OCI-LY7 (cell line): ENCODE results near the gene CLCF1. TPM values are rescaled to one million over a fixed set of nuclear protein-coding genes. Genes with fewer than 3 reads are reported as not detected.

Experiments
- BruUV-seq: library from RNA; stranded (reverse); fragments of 400-500 nt; replicated peaks from 2 replicates; lab custom pipeline; 2021; lab: Mats Ljungman, UMichigan
- CTCF ChIA-PET: fragments of 300-600 bp; sonication (Branson Sonifier 250); formaldehyde crosslinking; loops from one replicate; lab custom pipeline; 2022; ENCODE audit warnings: antibody characterized with exemption; ENCODE audit not compliant: unreplicated experiment; lab: Charles Lee
- POLR2A ChIA-PET: fragments of 300-600 bp; sonication (Branson Sonifier 250); formaldehyde crosslinking; loops from one replicate; lab custom pipeline; 2022; ENCODE audit warnings: antibody characterized with exemption; lab: Charles Lee
- DNase-seq: peaks from one replicate; pipeline ENCODE4 v3.0.0-alpha.2; 2015; ENCODE audit warnings: low spot score
- H2AFZ ChIP-seq: fragments of 200-600 bp; sonication (generic), shearing (Covaris generic); 2 replicates; pipeline ENCODE4 v1.6.1; 2014; ENCODE audit warnings: mild to moderate bottlenecking, antibody characterized with exemption, low read length, moderate library complexity
- H3K27ac ChIP-seq: fragments of 200-600 bp; sonication (generic); 2 replicates; pipeline ENCODE4 v1.5.1; 2014; ENCODE audit warnings: mixed run types, low read depth, mild to moderate bottlenecking, moderate library complexity, low read length, inconsistent platforms; ENCODE audit not compliant: poor library complexity, severe bottlenecking
- H3K36me3 ChIP-seq: fragments of 200-600 bp; sonication (generic); 2 replicates; pipeline ENCODE4 v1.6.1; 2014; ENCODE audit warnings: mild to moderate bottlenecking, antibody characterized with exemption, low read length, moderate library complexity, mixed read lengths; ENCODE audit not compliant: insufficient read depth
- H3K4me1 ChIP-seq: fragments of 200-600 bp; sonication (generic); 2 replicates; pipeline ENCODE4 v1.5.1; 2014; ENCODE audit warnings: mild to moderate bottlenecking, low read length; ENCODE audit not compliant: insufficient read depth, poor library complexity, severe bottlenecking
- H3K4me2 ChIP-seq: fragments of 200-600 bp; sonication (generic); 2 replicates; pipeline ENCODE4 v1.6.1; 2014; ENCODE audit warnings: mild to moderate bottlenecking, low read length
- H3K4me3 ChIP-seq: fragments of 200-600 bp; sonication (generic); 2 replicates; pipeline ENCODE4 v1.5.1; 2014; ENCODE audit warnings: mild to moderate bottlenecking, low read depth, low read length; ENCODE audit not compliant: poor library complexity, severe bottlenecking
- H3K79me2 ChIP-seq: fragments of 200-600 bp; sonication (generic); 2 replicates; pipeline ENCODE4 v1.6.1; 2016; ENCODE audit warnings: low read depth, mild to moderate bottlenecking, low read length, moderate library complexity, mixed read lengths; ENCODE audit not compliant: insufficient read depth
- H3K9me2 ChIP-seq: fragments of 200-600 bp; sonication (generic); 2 replicates; pipeline ENCODE4 v1.6.1; 2016; ENCODE audit warnings: mild to moderate bottlenecking, low read length, mixed read lengths; ENCODE audit not compliant: insufficient read depth
- H3K9me3 ChIP-seq: fragments of 200-600 bp; sonication (generic); 2 replicates; pipeline ENCODE4 v1.6.1; 2014; ENCODE audit warnings: mild to moderate bottlenecking, mixed run types, low read length, mixed read lengths
- H4K20me1 ChIP-seq: fragments of 200-600 bp; sonication (generic); 2 replicates; pipeline ENCODE4 v1.6.1; 2014; ENCODE audit warnings: mild to moderate bottlenecking, antibody characterized with exemption, low read length, moderate library complexity, mixed read lengths; ENCODE audit not compliant: insufficient read depth
- CTCF ChIP-seq: fragments of 200-600 bp; sonication (generic); conservative IDR thresholded peaks from 2 replicates; pipeline ENCODE4 v1.5.1; 2014; ENCODE audit warnings: mild to moderate bottlenecking, antibody characterized with exemption, low read length, moderate library complexity, mixed read lengths
- EZH2phosphoT487 ChIP-seq: fragments of 200-600 bp; sonication (generic); IDR thresholded peaks from 2 replicates; pipeline ENCODE4 v1.6.1; 2018; ENCODE audit warnings: low read depth, borderline replicate concordance, mild to moderate bottlenecking, mixed run types, antibody characterized with exemption, low read length, moderate library complexity, mixed read lengths
- intact Hi-C: fragments of 100-400 bp; cut with micrococcal nuclease; formaldehyde crosslinking; loops from one replicate; pipeline ENCODE4 v1.10.0; 2022; ENCODE audit not compliant: unreplicated experiment
- total RNA-seq, 2 experiments: library from RNA; depleted of rRNA in 1 of 2; stranded (reverse); fragments of >200 nt in 1 of 2; shearing (Covaris generic) in 1 of 2; gene quantifications; 2 replicates each; pipeline ENCODE4 v1.2.3, GENCODE V29; 2014 to 2022

Gene CLCF1
- total RNA-seq, 2 experiments from 2014 or later, result 0.34 to 0.35 TPM

GRCh38 chr11:67364169-67364568 lies 9.2 kb downstream of the CLCF1 start:
- no peak for TF ChIP-seq EZH2phosphoT487
- TF ChIP-seq CTCF, result no peak
- no peaks in the 10 kb centered on the region for H3K36me3 ChIP-seq
- H3K9me2 ChIP-seq, result no peaks in the 10 kb centered on the region
- H3K9me3 ChIP-seq, result no peaks in the 10 kb centered on the region
- H3K4me2 ChIP-seq, result peak overlapping the region; percentile 44
- H3K79me2 ChIP-seq, result no peaks in the 10 kb centered on the region
- DNase-seq, result no peak
- POLR2A ChIA-PET, result interaction anchor here (0.9 kb wide), 1 partner anchor 11 kb away, joined by 4 read pairs; the partner anchor contains the start of gene POLD4
- no peak overlapping the region; the same call in 1 of the 2 replicates for H2AFZ ChIP-seq
- intact Hi-C loops, result no loop called here
- no peak overlapping the region for H3K4me3 ChIP-seq
- CTCF ChIA-PET, result interaction anchor here (2.3 kb wide), 1 partner anchor 13 kb away, joined by 8 read pairs; no protein-coding TSS in a partner anchor
- H3K27ac ChIP-seq, result peak overlapping the region; percentile 50
- no TSS peak for BruUV-seq
- H3K4me1 ChIP-seq, result peaks cover 18% of the 10 kb centered on the region
- H4K20me1 ChIP-seq, result no peaks in the 10 kb centered on the region

- peak overlapping the region; percentile 59; the same call in 1 of the 2 replicates for H2AFZ ChIP-seq
- H3K4me1 ChIP-seq, result peaks cover 43% of the 10 kb centered on the region
- no peak for TF ChIP-seq EZH2phosphoT487
- TF ChIP-seq CTCF, result no peak
- no peaks in the 10 kb centered on the region for H4K20me1 ChIP-seq
- no peak overlapping the region for H3K27ac ChIP-seq
- no TSS peak for BruUV-seq
- H3K36me3 ChIP-seq, result no peaks in the 10 kb centered on the region
- peaks cover 8% of the 10 kb centered on the region; the same call in 1 of the 2 replicates for H3K79me2 ChIP-seq
- no peaks in the 10 kb centered on the region for H3K9me3 ChIP-seq
- ChIA-PET POLR2A (interaction anchor here (9.3 kb wide), 1 partner anchor 21 kb away, joined by 106 read pairs; no protein-coding TSS in a partner anchor), CTCF (interaction anchor here (1.2 to 7.3 kb wide), 3 partner anchors 16 to 27 kb away, joined by 3 to 136 read pairs (median 12); partner anchors contain the start of gene CLCF1)
- no peaks in the 10 kb centered on the region for H3K9me2 ChIP-seq
- no peak for DNase-seq
- intact Hi-C loops, result loop anchor here (1.0 to 10.0 kb wide), 3 partner anchors 16 to 227 kb away; partner anchors contain the start of gene GSTP1
- peak overlapping the region; percentile 96; the same call in 1 of the 2 replicates for H3K4me2 ChIP-seq
- no peak overlapping the region for H3K4me3 ChIP-seq
Measured at GRCh38 chr11:67357831-67358670, 15.3 kb downstream of the CLCF1 start.
